Subcutaneous adipose tissue (tissue), 4 donors: ENCODE measurements around the gene AGAP1. TPM values are rescaled to one million over a fixed set of nuclear protein-coding genes. Genes with fewer than 3 reads are reported as not detected.

Experiments
- CTCF ChIP-seq: fragments of 450-650 bp; IDR thresholded peaks from one replicate; pipeline ENCODE4 v1.5.1; 2016; ENCODE audit warnings: low read depth, mild to moderate bottlenecking, control low read depth, antibody characterized with exemption, moderate library complexity
- total RNA-seq, 4 donors: library from RNA; depleted of rRNA; stranded (reverse); fragments of >200 nt; gene quantifications; one replicate each; pipeline ENCODE4 v1.1.0, GENCODE V29; 2016

Gene AGAP1
- total RNA-seq, 4 donors from 2014 or later = 13.6 to 26.3 (median 23.6) TPM

- TF ChIP-seq CTCF = no peak
Observed at GRCh38 chr2:235562065-235562747, 68.4 kb downstream of the AGAP1 start.

- TF ChIP-seq CTCF = no peak
Observed at GRCh38 chr2:235563056-235563910, 69.4 kb downstream of the AGAP1 start.

GRCh38 chr2:235564066-235564465, 70.2 kb downstream of the AGAP1 start:
- no peak for TF ChIP-seq CTCF

GRCh38 chr2:235564884-235565530, 71.2 kb downstream of the AGAP1 start:
- TF ChIP-seq CTCF = no peak

GRCh38 chr2:235566415-235566814, 72.6 kb downstream of the AGAP1 start:
- no peak for TF ChIP-seq CTCF

- TF ChIP-seq CTCF = no peak
Observed at GRCh38 chr2:235566931-235567495, 73.2 kb downstream of the AGAP1 start.

GRCh38 chr2:235567842-235568241, 74.0 kb downstream of the AGAP1 start:
- no peak for TF ChIP-seq CTCF
